ENCODE measurements around the gene BANP. TPM values are rescaled to one million over a fixed set of nuclear protein-coding genes. Genes with fewer than 3 reads are reported as not detected.
"Not testable (repeated sequence)": the region's sequence is repeated elsewhere in the genome, so short reads cannot be mapped to it uniquely, and the experiment has no call there.

The BANP gene
- total and polyA plus RNA-seq, 2 of the 8 experiments (the other 6 are each of a cell fraction or from before 2014, with no cell fraction given) = 25.8 to 39.8 TPM

DNA sequence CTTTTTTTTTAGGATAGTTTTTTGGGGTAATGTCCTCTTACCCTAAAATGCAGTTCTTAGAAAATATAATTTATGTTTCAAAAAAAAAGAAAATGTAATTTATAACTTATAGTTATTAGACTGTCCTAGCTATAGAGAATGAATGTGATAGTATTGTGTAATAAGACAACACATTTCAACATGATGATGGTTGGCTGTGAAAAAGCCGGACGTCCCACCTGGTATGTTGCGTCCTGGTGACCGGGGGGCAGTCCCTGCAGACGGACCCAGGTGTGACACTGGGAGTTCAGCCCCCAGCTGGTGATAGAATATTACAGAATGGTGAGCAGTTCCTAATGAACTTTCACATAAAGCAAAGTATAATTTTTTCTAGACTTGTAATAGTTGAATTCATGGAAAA lies 34.3 kb downstream of the BANP start:
- H2BK20ac ChIP-seq (ENCODE audit: low read length); H3K18ac ChIP-seq (ENCODE audit: extremely low read depth, low read length); H4K20me1 ChIP-seq (replicated peaks in 1 of 2; ENCODE audit: control insufficient read depth in 1 of 2, insufficient read depth in 2 of 2, low read length in 2 of 2); H2BK120ac ChIP-seq (replicated peaks; ENCODE audit: low read depth, low read length); H3K79me2 ChIP-seq (ENCODE audit: control insufficient read depth in 1 of 2, insufficient read depth in 2 of 2, low read length in 2 of 2); H3K4me1 ChIP-seq (replicated peaks in 1 of 4; ENCODE audit: control insufficient read depth in 3 of 4, insufficient read depth in 4 of 4, low read length in 3 of 4); H3K9ac ChIP-seq (replicated peaks in 1 of 4; ENCODE audit: extremely low read depth in 1 of 4, low read depth in 3 of 4, low read length in 3 of 4); H4K91ac ChIP-seq (replicated peaks; ENCODE audit: insufficient read length, low read length); H3K27me3 ChIP-seq (replicated peaks in 1 of 4; ENCODE audit: control insufficient read depth in 3 of 4, extremely low read depth in 1 of 4, insufficient read depth in 3 of 4, low read length in 3 of 4); H4K8ac ChIP-seq (ENCODE audit: extremely low read depth, insufficient read depth, low read length); H3K27ac ChIP-seq (ENCODE audit: low read depth, low read length); H3K4me2 ChIP-seq (ENCODE audit: insufficient read depth in 1 of 2, low read depth in 2 of 2, low read length in 2 of 2); H4K5ac ChIP-seq (ENCODE audit: insufficient read length, low read depth, low read length); DNase-seq (ENCODE audit: low read depth in 1 of 2, low spot score in 2 of 2); POLR2A ChIA-PET (ENCODE audit: partially characterized antibody); H3K23ac ChIP-seq (ENCODE audit: insufficient read length); H3K23me2 ChIP-seq (ENCODE audit: low read depth, low read length); H3K4me3 ChIP-seq (ENCODE audit: extremely low read depth in 1 of 4, insufficient read depth in 2 of 4, low read depth in 3 of 4, low read length in 4 of 4); H2BK12ac ChIP-seq (ENCODE audit: low read depth, low read length); H2BK5ac ChIP-seq (ENCODE audit: low read depth, low read length); H2AK5ac ChIP-seq (ENCODE audit: low read depth, low read length); H3K56ac ChIP-seq (replicated peaks; ENCODE audit: insufficient read length, low read depth, low read length); H3K4ac ChIP-seq (replicated peaks; ENCODE audit: insufficient read length, low read depth, low read length); H3K9me3 ChIP-seq (ENCODE audit: insufficient read depth in 2 of 2, low read depth in 1 of 2, low read length in 1 of 2); FAIRE-seq; H3K79me1 ChIP-seq (ENCODE audit: low read depth, low read length); H3K14ac ChIP-seq (ENCODE audit: insufficient read length); H2AFZ ChIP-seq (ENCODE audit: low read length); H2BK15ac ChIP-seq (ENCODE audit: low read length): not testable (repeated sequence)
- whole genome bisulfite sequencing, 2 experiments (ENCODE audit: extremely low coverage in 1 of 2, insufficient coverage in 1 of 2, insufficient read length in 1 of 2, insufficient replicate concordance in 2 of 2, low coverage in 1 of 2, low lambda C conversion rate in 2 of 2, missing lambda C conversion rate in 1 of 2) = 93% methylated on average over 5 of the region's 5 CpGs; no CpG with 5 or more reads in 1 of the 2 experiments
- H3K36me3 ChIP-seq (ENCODE audit: control insufficient read depth in 2 of 4, insufficient read depth in 4 of 4, low read length in 3 of 4) = peaks cover 2 to 11% (median 5%) of the 10 kb centered on the region in 4 experiments; a peak in 5 of 8 replicates
- CTCF ChIA-PET (ENCODE audit: partially characterized antibody) = interaction anchor here (0.7 to 4.7 kb wide), 3 partner anchors 18 to 211 kb away, joined by 3 to 27 read pairs (median 3); no protein-coding TSS in a partner anchor

DNA sequence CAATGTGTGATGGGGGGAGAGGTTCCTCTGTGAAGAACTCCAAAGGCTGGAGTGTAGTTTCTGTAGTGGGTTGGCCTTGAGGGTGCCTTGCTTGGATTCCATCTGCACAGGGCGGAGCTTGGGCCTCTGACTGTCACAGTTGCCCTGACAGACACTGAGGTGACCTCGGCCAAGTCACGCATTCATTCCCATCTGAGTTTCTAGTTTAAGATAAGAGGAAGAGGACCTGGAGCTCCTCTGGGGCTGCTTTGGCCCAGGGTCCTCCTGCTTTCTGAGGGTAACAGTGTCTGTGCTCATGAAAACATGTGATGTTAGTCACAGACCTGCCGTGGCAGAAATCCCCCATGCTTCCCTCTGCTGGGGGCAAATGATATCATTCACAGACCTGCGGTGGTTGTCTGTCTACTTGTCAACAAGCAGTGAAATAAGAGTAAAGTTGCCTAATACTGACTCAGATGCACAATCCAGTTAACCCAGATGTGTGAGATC lies 35.2 kb downstream of the BANP start:
- H2BK20ac ChIP-seq (ENCODE audit: low read length); FAIRE-seq; H3K18ac ChIP-seq (ENCODE audit: extremely low read depth, low read length); H3K79me2 ChIP-seq (ENCODE audit: control insufficient read depth in 1 of 2, insufficient read depth in 2 of 2, low read length in 2 of 2); H3K27me3 ChIP-seq (replicated peaks in 1 of 4; ENCODE audit: control insufficient read depth in 3 of 4, extremely low read depth in 1 of 4, insufficient read depth in 3 of 4, low read length in 3 of 4); H2BK15ac ChIP-seq (ENCODE audit: low read length); H2AK5ac ChIP-seq (ENCODE audit: low read depth, low read length); H3K4me2 ChIP-seq (ENCODE audit: insufficient read depth in 1 of 2, low read depth in 2 of 2, low read length in 2 of 2); H3K4me3 ChIP-seq (ENCODE audit: extremely low read depth in 1 of 4, insufficient read depth in 2 of 4, low read depth in 3 of 4, low read length in 4 of 4); DNase-seq (ENCODE audit: low read depth in 1 of 2, low spot score in 2 of 2); H2BK12ac ChIP-seq (ENCODE audit: low read depth, low read length); H3K27ac ChIP-seq (ENCODE audit: low read depth, low read length); H3K4me1 ChIP-seq (replicated peaks in 1 of 4; ENCODE audit: control insufficient read depth in 3 of 4, insufficient read depth in 4 of 4, low read length in 3 of 4); H2BK5ac ChIP-seq (ENCODE audit: low read depth, low read length); H3K56ac ChIP-seq (replicated peaks; ENCODE audit: insufficient read length, low read depth, low read length); H4K8ac ChIP-seq (ENCODE audit: extremely low read depth, insufficient read depth, low read length); H4K5ac ChIP-seq (ENCODE audit: insufficient read length, low read depth, low read length); H2BK120ac ChIP-seq (replicated peaks; ENCODE audit: low read depth, low read length); H4K91ac ChIP-seq (replicated peaks; ENCODE audit: insufficient read length, low read length); H3K4ac ChIP-seq (replicated peaks; ENCODE audit: insufficient read length, low read depth, low read length); H3K79me1 ChIP-seq (ENCODE audit: low read depth, low read length); H3K23me2 ChIP-seq (ENCODE audit: low read depth, low read length); H3K14ac ChIP-seq (ENCODE audit: insufficient read length); H2AFZ ChIP-seq (ENCODE audit: low read length); H4K20me1 ChIP-seq (replicated peaks in 1 of 2; ENCODE audit: control insufficient read depth in 1 of 2, insufficient read depth in 2 of 2, low read length in 2 of 2); H3K23ac ChIP-seq (ENCODE audit: insufficient read length); H3K9me3 ChIP-seq (ENCODE audit: insufficient read depth in 2 of 2, low read depth in 1 of 2, low read length in 1 of 2); H3K9ac ChIP-seq (replicated peaks in 1 of 4; ENCODE audit: extremely low read depth in 1 of 4, low read depth in 3 of 4, low read length in 3 of 4); POLR2A ChIA-PET (ENCODE audit: partially characterized antibody): not testable (repeated sequence)
- CTCF ChIA-PET (ENCODE audit: partially characterized antibody) = interaction anchor here (0.6 to 4.7 kb wide), 4 partner anchors 17 to 237 kb away, joined by 3 to 27 read pairs (median 3); no protein-coding TSS in a partner anchor
- 86% methylated on average over 5 of the region's 5 CpGs; no CpG with 5 or more reads in 1 of the 2 experiments for WGBS, 2 experiments (ENCODE audit: extremely low coverage in 1 of 2, insufficient coverage in 1 of 2, insufficient read length in 1 of 2, insufficient replicate concordance in 2 of 2, low coverage in 1 of 2, low lambda C conversion rate in 2 of 2, missing lambda C conversion rate in 1 of 2)
- peaks cover 2 to 11% (median 5%) of the 10 kb centered on the region in 4 experiments; a peak in 5 of 8 replicates for H3K36me3 ChIP-seq (ENCODE audit: control insufficient read depth in 2 of 4, insufficient read depth in 4 of 4, low read length in 3 of 4)
